Measurements from ENCODE around the gene NONO.
"Not testable (repeated sequence)": the region's sequence is repeated elsewhere in the genome, so short reads cannot be mapped to it uniquely, and the experiment has no call there.

GRCh38 chrX:71349867-71350266 lies 66.4 kb downstream of the NONO start:
- not testable (repeated sequence) for TF ChIP-seq POLR2A (IDR thresholded peaks at IDR 0.05; ENCODE audit: low read length); GATA1 (IDR thresholded peaks at IDR 0.05; ENCODE audit: low read depth, low read length)

All from erythroblast (primary cell).